A549 treated with CpdA at 1 μM for 4 hours (cell line): ENCODE results near the gene MARCHF5. TPM values are rescaled to one million over a fixed set of nuclear protein-coding genes. Genes with fewer than 3 reads are reported as not detected.

ENCODE experiments used
- total RNA-seq: library from RNA; stranded (reverse); fragments of 200-300 nt; extraction: Qiagen RNA extraction; gene quantifications from 5 replicates; pipeline ENCODE4 v1.2.3, GENCODE V29; 2022; ENCODE audit warnings: low read depth

The MARCHF5 gene, protein sequence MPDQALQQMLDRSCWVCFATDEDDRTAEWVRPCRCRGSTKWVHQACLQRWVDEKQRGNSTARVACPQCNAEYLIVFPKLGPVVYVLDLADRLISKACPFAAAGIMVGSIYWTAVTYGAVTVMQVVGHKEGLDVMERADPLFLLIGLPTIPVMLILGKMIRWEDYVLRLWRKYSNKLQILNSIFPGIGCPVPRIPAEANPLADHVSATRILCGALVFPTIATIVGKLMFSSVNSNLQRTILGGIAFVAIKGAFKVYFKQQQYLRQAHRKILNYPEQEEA
- total RNA-seq, result 32.0 to 36.3 TPM (median 33.2 TPM) in 5 replicates

DNA sequence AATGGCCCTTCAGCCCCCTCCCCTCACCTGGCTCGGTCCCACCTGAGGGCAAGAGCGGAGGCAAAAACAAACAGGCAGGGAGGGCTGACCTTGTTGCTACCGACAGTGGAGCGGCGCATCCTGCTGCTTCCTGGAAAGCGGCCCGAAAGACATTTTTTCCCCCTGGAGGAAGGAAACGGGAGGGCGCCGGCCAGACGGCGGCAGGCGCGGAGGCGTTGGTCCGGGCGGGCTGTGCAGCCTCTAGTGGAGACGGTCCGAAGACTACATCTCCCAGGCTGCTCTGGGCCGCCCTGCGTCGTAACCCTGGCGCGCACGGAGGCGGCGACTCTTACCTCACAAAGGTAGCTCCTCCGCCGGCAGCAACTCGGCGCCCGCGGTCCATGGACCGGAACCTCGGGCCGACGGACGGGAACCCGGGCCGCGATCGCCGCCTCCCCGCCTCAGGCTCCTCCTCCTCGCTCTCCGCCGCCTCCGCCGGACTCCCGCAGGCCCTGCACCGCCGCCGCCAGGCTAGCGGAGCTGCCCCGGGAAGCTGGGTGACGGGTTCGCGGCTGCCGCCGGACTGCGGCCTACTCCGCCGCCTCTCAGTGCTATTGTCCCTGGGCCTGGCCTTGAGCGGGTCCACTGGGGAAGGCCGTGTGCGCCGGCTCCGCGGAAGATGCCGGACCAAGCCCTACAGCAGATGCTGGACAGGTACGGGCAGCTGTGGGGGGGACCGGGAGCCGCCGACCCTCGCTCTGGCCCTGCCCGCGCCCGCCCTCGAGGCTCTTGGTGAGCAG is at the start of gene MARCHF5, which contains the start of gene CPEB3:
MARCHF5 (plus strand) TSS at position 331 of the 779 bp plus-strand sequence; CDS start at position 659, 328 bp downstream.
CPEB3 (minus strand) TSS at position 242 of the 779 bp plus-strand sequence. CDS start 50,728 bp downstream, outside the sequence.

Other genes starting within 250 kb of the MARCHF5 start
- 0.22 to 0.39 TPM (median 0.36 TPM) in 5 replicates for gene CPEB3, start 89 bp upstream of the MARCHF5 start, total RNA-seq